Neuronal stem cell (in vitro differentiated cells): ENCODE measurements around the gene GSTO1. TPM values are rescaled to one million over a fixed set of nuclear protein-coding genes. Genes with fewer than 3 reads are reported as not detected.

Experiments used
- DNase-seq: peaks from one replicate; pipeline ENCODE4 v3.0.0-alpha.2; 2013; ENCODE audit warnings: low spot score
- H2AFZ ChIP-seq: one replicate; pipeline ENCODE4 v1.6.1; 2013; ENCODE audit warnings: mild to moderate bottlenecking, low read length, inconsistent platforms
- H2AK5ac ChIP-seq: 2 replicates; pipeline ENCODE4 v1.6.1; 2013; ENCODE audit warnings: low read depth, mild to moderate bottlenecking, inconsistent platforms, low read length, moderate library complexity, mixed read lengths
- H2BK120ac ChIP-seq: 2 replicates; pipeline ENCODE4 v1.6.1; 2013; ENCODE audit warnings: low read depth, mild to moderate bottlenecking, inconsistent platforms, low read length, moderate library complexity, mixed read lengths
- H2BK12ac ChIP-seq: one replicate; pipeline ENCODE4 v1.6.1; 2013; ENCODE audit warnings: low read length, inconsistent platforms
- H2BK15ac ChIP-seq: 2 replicates; pipeline ENCODE4 v1.6.1; 2013; ENCODE audit warnings: mild to moderate bottlenecking, low read length, inconsistent platforms, mixed read lengths
- H2BK5ac ChIP-seq: one replicate; pipeline ENCODE4 v1.6.1; 2013; ENCODE audit warnings: inconsistent platforms, mild to moderate bottlenecking, low read length, moderate library complexity
- H3K14ac ChIP-seq: one replicate; pipeline ENCODE4 v1.6.1; 2013; ENCODE audit warnings: low read length, inconsistent platforms
- H3K18ac ChIP-seq: 2 replicates; pipeline ENCODE4 v1.6.1; 2013; ENCODE audit warnings: low read length, inconsistent platforms
- H3K23ac ChIP-seq: 2 replicates; pipeline ENCODE4 v1.6.1; 2013; ENCODE audit warnings: low read depth, mild to moderate bottlenecking, mixed read lengths, low read length, inconsistent platforms; ENCODE audit not compliant: poor library complexity
- H3K27ac ChIP-seq: replicated peaks from 3 replicates; pipeline ENCODE4 v1.5.1; 2013; ENCODE audit warnings: low read length, inconsistent platforms
- H3K27me3 ChIP-seq, 3 experiments: 2 replicates each; pipeline ENCODE4 v1.6.1; 2013; ENCODE audit warnings: low read length in 3 of 3, mild to moderate bottlenecking in 2 of 3, inconsistent platforms in 1 of 3, low read depth in 1 of 3, mixed read lengths in 1 of 3, moderate library complexity in 1 of 3; ENCODE audit not compliant: control insufficient read depth in 3 of 3, insufficient read depth in 3 of 3
- H3K36me3 ChIP-seq, 2 donors: replicated peaks in 1 of 2; 2 replicates each; pipeline ENCODE4 v1.6.1; 2013; ENCODE audit warnings: low read length in 2 of 2; ENCODE audit not compliant: control insufficient read depth in 2 of 2, insufficient read depth in 2 of 2
- H3K4ac ChIP-seq: 2 replicates; pipeline ENCODE4 v1.6.1; 2013; ENCODE audit warnings: inconsistent platforms, mild to moderate bottlenecking, low read length, moderate library complexity
- H3K4me1 ChIP-seq, 2 donors: 1 replicate in 1 of 2; 2 replicates in 1 of 2; pipeline ENCODE4 v1.6.1; 2013; ENCODE audit warnings: low read length in 2 of 2, low read depth in 1 of 2; ENCODE audit not compliant: control insufficient read depth in 2 of 2, insufficient read depth in 1 of 2
- H3K4me2 ChIP-seq: one replicate; pipeline ENCODE4 v1.6.1; 2013; ENCODE audit warnings: mild to moderate bottlenecking, low read length, inconsistent platforms; ENCODE audit not compliant: insufficient read depth, poor library complexity, severe bottlenecking
- H3K4me3 ChIP-seq, 2 donors: 2 replicates each; pipeline ENCODE4 v1.5.1; 2013; ENCODE audit warnings: low read length in 2 of 2, mild to moderate bottlenecking in 2 of 2, inconsistent platforms in 1 of 2, moderate library complexity in 1 of 2
- H3K79me1 ChIP-seq: one replicate; pipeline ENCODE4 v1.6.1; 2013; ENCODE audit warnings: low read depth, mild to moderate bottlenecking, inconsistent platforms, low read length, moderate library complexity
- H3K9ac ChIP-seq: one replicate; pipeline ENCODE4 v1.6.1; 2013; ENCODE audit warnings: mild to moderate bottlenecking, low read depth, low read length, inconsistent platforms; ENCODE audit not compliant: poor library complexity
- H3K9me3 ChIP-seq, 2 donors: replicated peaks in 1 of 2; 2 replicates each; pipeline versions ENCODE3 to v1.6.1; 2013; ENCODE audit warnings: low read length in 2 of 2, mild to moderate bottlenecking in 2 of 2, inconsistent platforms in 1 of 2, low read depth in 1 of 2, mixed read lengths in 1 of 2, moderate library complexity in 1 of 2; ENCODE audit not compliant: control insufficient read depth in 2 of 2, insufficient read depth in 1 of 2
- H4K8ac ChIP-seq: one replicate; pipeline ENCODE4 v1.6.1; 2013; ENCODE audit warnings: low read depth, mild to moderate bottlenecking, inconsistent platforms, low read length, moderate library complexity
- H4K91ac ChIP-seq: one replicate; pipeline ENCODE4 v1.6.1; 2013; ENCODE audit warnings: low read length, low read depth, mild to moderate bottlenecking, inconsistent platforms; ENCODE audit not compliant: poor library complexity
- WGBS, 2 donors: extraction: QIAGEN DNeasy Blood & Tissue Kit; methylation state at CpG; one replicate each; pipeline ENCODE4 v1.1.7; 2013; ENCODE audit warnings: missing lambda C conversion rate in 2 of 2, mixed read lengths in 1 of 2; ENCODE audit not compliant: insufficient read length in 2 of 2, insufficient replicate concordance in 1 of 2; ENCODE audit errors: extremely low coverage in 2 of 2; 5-methylcytosine and 5-hydroxymethylcytosine counted together
- small RNA-seq: library from polyadenylated mRNA; stranded (forward); fragments of <200 nt; extraction: miRNeasy Mini kit (QIAGEN cat#:217004); gene quantifications from one replicate; pipeline ENCODE3, GENCODE V24; 2013; ENCODE audit not compliant: insufficient read depth

Gene GSTO1

GRCh38 chr10:104315486-104315921 is 60.8 kb downstream of the GSTO1 start:
- Histone ChIP-seq H3K27ac (no peak overlapping the region), H2BK12ac (no peak overlapping the region), H3K4ac (no peak overlapping the region), H3K4me2 (no peak overlapping the region), H3K18ac (no peak overlapping the region), H3K4me1 (peaks cover 5 to 6% of the 10 kb centered on the region in 2 donors), H3K9ac (no peak overlapping the region), H3K27me3 (no peaks in the 10 kb centered on the region), H3K79me1 (peaks cover 1% of the 10 kb centered on the region), H2AFZ (no peak overlapping the region), H4K8ac (no peak overlapping the region), H2BK120ac (no peak overlapping the region), H3K4me3 (peak overlapping the region in 1 of 2 donors; percentile 26), H4K91ac (no peak overlapping the region), H2BK15ac (no peak overlapping the region), H2AK5ac (peak overlapping the region; percentile 26), H3K9me3 (peaks cover 0 to 4% of the 10 kb centered on the region in 2 donors), H3K36me3 (peaks cover 12 to 75% of the 10 kb centered on the region in 2 donors), H2BK5ac (peak overlapping the region; percentile 42), H3K14ac (peak overlapping the region; percentile 41), H3K23ac (peak overlapping the region; percentile 53)
- no peak for DNase-seq
- WGBS, 2 donors: no CpG with 5 or more reads among the region's 22 CpGs

GRCh38 chr10:104316321-104317099 is 61.8 kb downstream of the GSTO1 start:
- Histone ChIP-seq H3K18ac (no peak overlapping the region), H2BK120ac (no peak overlapping the region), H3K4me1 (peaks cover 5 to 6% of the 10 kb centered on the region in 2 donors), H3K79me1 (peaks cover 1% of the 10 kb centered on the region), H3K23ac (no peak overlapping the region), H4K8ac (no peak overlapping the region), H3K9me3 (no peaks in the 10 kb centered on the region), H3K4ac (no peak overlapping the region), H3K27ac (no peak overlapping the region), H2BK12ac (no peak overlapping the region), H3K9ac (no peak overlapping the region), H2BK15ac (no peak overlapping the region), H2BK5ac (no peak overlapping the region), H3K14ac (no peak overlapping the region), H3K4me2 (no peak overlapping the region), H2AFZ (no peak overlapping the region), H3K4me3 (no peak overlapping the region), H4K91ac (no peak overlapping the region), H3K27me3 (no peaks in the 10 kb centered on the region), H2AK5ac (no peak overlapping the region), H3K36me3 (peaks cover 12 to 71% of the 10 kb centered on the region in 2 donors)
- DNase-seq: no peak
- no CpG with 5 or more reads among the region's 9 CpGs for WGBS, 2 donors

Small RNAs within 50 kb of the gene (small RNA-seq; reads per million reads assigned to genes)
- gene MIR4482 (18.9 reads per million, percentile 78 among the genes with 10 or more reads in this experiment), gene MIR609 (not detected)
